ENCODE measurements around the gene NBPF6.
"Not testable (repeated sequence)": the region's sequence is repeated elsewhere in the genome, so short reads cannot be mapped to it uniquely, and the experiment has no call there.

Gene NBPF6

GRCh38 chr1:108502624-108503023 lies 52.5 kb downstream of the NBPF6 start:
- no peak for DNase-seq

GRCh38 chr1:108503062-108503733 lies 53.1 kb downstream of the NBPF6 start:
- DNase-seq: no peak

- no peak for DNase-seq
Measured at GRCh38 chr1:108504447-108504846, 54.3 kb downstream of the NBPF6 start.

- no peak for DNase-seq
Measured at GRCh38 chr1:108505763-108506070, 55.6 kb downstream of the NBPF6 start.

GRCh38 chr1:108511764-108512163 lies 61.6 kb downstream of the NBPF6 start:
- no peak for DNase-seq

GRCh38 chr1:108512239-108513043 lies 62.3 kb downstream of the NBPF6 start:
- DNase-seq: no peak

GRCh38 chr1:108513044-108513415 lies 62.9 kb downstream of the NBPF6 start:
- no peak for DNase-seq

- DNase-seq: not testable (repeated sequence)
Measured at GRCh38 chr1:108513914-108514313, 63.8 kb downstream of the NBPF6 start.

- DNase-seq: not testable (repeated sequence)
Measured at GRCh38 chr1:108517301-108517897, 67.3 kb downstream of the NBPF6 start.

Measured in NCI-H187 treated with DMSO at 0.1 percent for 48 hours (cell line).